Brain microvascular endothelial cell (primary cell): ENCODE data around the gene ANO6.
"Not testable (repeated sequence)": the region's sequence is repeated elsewhere in the genome, so short reads cannot be mapped to it uniquely, and the experiment has no call there.

Experiments used
- DNase-seq: peaks from one replicate; pipeline ENCODE4 v3.0.0-alpha.2; 2020
- H3K27ac ChIP-seq: fragments of 250-450 bp; sonication (Bioruptor Pico); 2 replicates; pipeline ENCODE4 v1.5.1; 2020; ENCODE audit warnings: mild to moderate bottlenecking, moderate library complexity
- H3K27me3 ChIP-seq: fragments of 250-450 bp; sonication (Bioruptor Pico); replicated peaks from 2 replicates; pipeline ENCODE4 v1.5.1; 2020; ENCODE audit warnings: mild to moderate bottlenecking
- H3K36me3 ChIP-seq: fragments of 250-450 bp; sonication (Bioruptor Pico); replicated peaks from 2 replicates; pipeline ENCODE4 v1.5.1; 2020; ENCODE audit warnings: mild to moderate bottlenecking
- H3K4me3 ChIP-seq: 2 replicates; pipeline ENCODE4 v1.5.1; 2011; ENCODE audit warnings: low read depth, mild to moderate bottlenecking, control low read depth, low read length, moderate library complexity
- CTCF ChIP-seq: IDR thresholded peaks from 2 replicates; pipeline ENCODE4 v1.5.1; 2011; ENCODE audit warnings: low read depth, mild to moderate bottlenecking, moderate library complexity, low read length, control low read depth, inconsistent platforms; ENCODE audit errors: missing control alignments
- in situ Hi-C: cut with HindIII; loops from 2 replicates; pipeline ENCODE4 v1.10.0; 2017; ENCODE audit warnings: low sequenced_read_pairs, low pct_ligation_motif_present

Gene ANO6

GRCh38 chr12:45260104-45260815 lies 44.4 kb downstream of the ANO6 start:
- in situ Hi-C loops = no loop called here
- DNase-seq = no peak
- TF ChIP-seq CTCF = no peak
- no peaks in the 10 kb centered on the region for H3K27me3 ChIP-seq
- H3K4me3 ChIP-seq = no peak overlapping the region
- no peaks in the 10 kb centered on the region for H3K36me3 ChIP-seq
- peak overlapping the region; percentile 20 for H3K27ac ChIP-seq

- no peak overlapping the region for H3K27ac ChIP-seq
- no peaks in the 10 kb centered on the region for H3K36me3 ChIP-seq
- TF ChIP-seq CTCF = no peak
- no peaks in the 10 kb centered on the region for H3K27me3 ChIP-seq
- in situ Hi-C loops = no loop called here
- no peak overlapping the region for H3K4me3 ChIP-seq
- no peak for DNase-seq
These were observed 45.0 kb downstream of the ANO6 start for GRCh38 chr12:45260854-45261253.

GRCh38 chr12:45262185-45262584 lies 46.3 kb downstream of the ANO6 start:
- H3K4me3 ChIP-seq, H3K27ac ChIP-seq, DNase-seq, H3K36me3 ChIP-seq, H3K27me3 ChIP-seq, in situ Hi-C loops: not testable (repeated sequence)

GRCh38 chr12:45263587-45263986 lies 47.7 kb downstream of the ANO6 start:
- no peak overlapping the region for H3K27ac ChIP-seq
- in situ Hi-C loops = no loop called here
- no peak for TF ChIP-seq CTCF
- H3K27me3 ChIP-seq = no peaks in the 10 kb centered on the region
- no peaks in the 10 kb centered on the region for H3K36me3 ChIP-seq
- no peak for DNase-seq
- no peak overlapping the region for H3K4me3 ChIP-seq

GRCh38 chr12:45268672-45269411 lies 52.9 kb downstream of the ANO6 start:
- peak overlapping the region; percentile 20 for H3K4me3 ChIP-seq
- no peaks in the 10 kb centered on the region for H3K36me3 ChIP-seq
- in situ Hi-C loops = no loop called here
- TF ChIP-seq CTCF = peak; percentile 53
- DNase-seq = peak; percentile 90
- no peaks in the 10 kb centered on the region for H3K27me3 ChIP-seq
- H3K27ac ChIP-seq = peak overlapping the region; percentile 59

- H3K27ac ChIP-seq = peak overlapping the region; percentile 59
- in situ Hi-C loops = no loop called here
- no peaks in the 10 kb centered on the region for H3K27me3 ChIP-seq
- TF ChIP-seq CTCF = no peak
- H3K4me3 ChIP-seq = no peak overlapping the region
- no peak for DNase-seq
- H3K36me3 ChIP-seq = no peaks in the 10 kb centered on the region
These were observed 53.5 kb downstream of the ANO6 start for GRCh38 chr12:45269412-45269751.
